Measurements from ENCODE around the gene ADRA2B.
"Not testable (repeated sequence)": the region's sequence is repeated elsewhere in the genome, so short reads cannot be mapped to it uniquely, and the experiment has no call there.

The ADRA2B gene

GRCh38 chr2:96069878-96070277 lies 46.5 kb downstream of the ADRA2B start:
- not testable (repeated sequence) for DNase-seq (ENCODE audit: low read depth)

- not testable (repeated sequence) for DNase-seq (ENCODE audit: low read depth)
Measured at GRCh38 chr2:96067902-96068581, 48.3 kb downstream of the ADRA2B start.

GRCh38 chr2:96067098-96067660 lies 49.2 kb downstream of the ADRA2B start:
- not testable (repeated sequence) for DNase-seq (ENCODE audit: low read depth)

DNA sequence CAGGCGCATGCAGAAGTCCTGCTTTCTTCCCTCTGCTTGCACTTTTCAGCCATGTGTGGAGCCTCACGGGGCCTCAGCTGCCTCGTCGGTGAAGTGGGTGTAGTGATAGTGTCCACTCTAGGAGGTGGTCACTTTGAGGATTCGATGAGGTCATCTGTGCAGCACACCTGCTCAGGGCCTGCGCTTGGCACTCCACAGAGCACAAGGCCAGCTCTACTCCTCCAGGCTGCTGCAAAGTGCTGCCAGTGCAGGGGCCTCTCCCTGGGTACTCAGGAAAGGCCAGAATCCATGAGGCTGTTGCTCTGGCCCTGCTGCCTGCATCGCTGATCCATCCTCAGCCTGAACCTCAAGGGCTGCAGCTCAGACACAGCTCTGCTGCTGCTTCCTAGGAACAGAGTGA lies 49.9 kb downstream of the ADRA2B start:
- DNase-seq (ENCODE audit: low read depth): not testable (repeated sequence)

GRCh38 chr2:96065954-96066353 lies 50.4 kb downstream of the ADRA2B start:
- DNase-seq (ENCODE audit: low read depth): not testable (repeated sequence)

GRCh38 chr2:96065381-96065930 lies 50.9 kb downstream of the ADRA2B start:
- DNase-seq (ENCODE audit: low read depth): no peak

- DNase-seq (ENCODE audit: low read depth): not testable (repeated sequence)
Measured at GRCh38 chr2:96064760-96065159, 51.6 kb downstream of the ADRA2B start.

GRCh38 chr2:96064047-96064675 lies 52.2 kb downstream of the ADRA2B start:
- not testable (repeated sequence) for DNase-seq (ENCODE audit: low read depth)

DNA sequence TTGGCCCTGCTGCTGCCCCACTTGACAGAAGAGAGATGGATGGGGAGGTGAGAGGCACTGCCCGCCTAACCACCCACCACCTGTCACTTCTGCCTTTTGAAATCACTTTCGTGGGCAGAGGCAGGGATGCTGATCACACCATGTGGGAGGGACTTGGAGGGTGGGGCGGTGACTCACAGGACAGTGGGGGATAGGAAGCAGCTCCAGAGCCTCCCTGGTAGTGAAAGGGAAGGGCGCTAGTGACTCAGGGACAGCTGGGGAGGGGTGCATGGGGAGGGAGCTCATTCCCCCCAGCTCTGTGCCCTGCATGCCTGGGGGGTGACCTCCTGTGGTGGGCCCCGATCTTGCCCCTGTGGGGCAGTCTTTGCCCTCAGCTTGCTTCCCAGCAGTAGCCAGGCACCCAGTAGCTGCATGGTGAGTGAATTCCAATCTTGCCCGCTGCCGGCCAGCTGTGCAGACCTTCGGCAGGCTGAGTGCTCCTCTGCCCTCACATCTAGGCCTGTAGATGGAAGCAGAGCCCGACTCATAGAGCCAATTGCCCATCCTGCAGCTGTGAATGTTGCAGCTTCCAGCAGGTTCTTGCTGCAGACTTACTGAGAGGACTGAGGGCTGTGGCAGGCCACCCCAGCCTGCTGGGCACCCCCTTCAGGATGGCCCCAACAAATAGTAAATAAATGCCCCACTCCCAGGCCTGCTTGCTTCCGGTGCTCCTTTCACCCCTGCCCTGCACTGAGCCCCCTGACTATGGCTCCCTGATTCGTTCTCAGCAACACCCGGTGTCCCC lies 53.1 kb downstream of the ADRA2B start:
- DNase-seq (ENCODE audit: low read depth): peak; percentile 15
